Heart right ventricle (tissue), 16 donors: ENCODE results near the gene DOCK4. TPM values are rescaled to one million over a fixed set of nuclear protein-coding genes. Genes with fewer than 3 reads are reported as not detected.

Source experiments
- ATAC-seq, 8 donors: fragments of 200-7000 bp; cut with Tn5 transposase; one replicate each; pipeline ENCODE4 v1.9.1; 2020; ENCODE audit warnings: mild to moderate bottlenecking in 8 of 8, moderate library complexity in 8 of 8, moderate number of reproducible peaks in 1 of 8
- DNase-seq, 2 donors: peaks; one replicate each; pipeline ENCODE4 v3.0.0-alpha.2; 2020
- H3K27ac ChIP-seq, 10 donors: fragments of 200-600 bp; sonication (generic) in 2 of 10; one replicate each; pipeline versions ENCODE4 v1.5.0 to v1.8.0; 2020 to 2022; ENCODE audit warnings: mild to moderate bottlenecking in 3 of 10
- H3K27me3 ChIP-seq, 7 donors: fragments of 200-600 bp; one replicate each; pipeline ENCODE4 v1.8.0; 2021 to 2022; ENCODE audit warnings: mild to moderate bottlenecking in 2 of 7
- H3K36me3 ChIP-seq, 9 donors: fragments of 200-600 bp; sonication (generic) in 1 of 9; one replicate each; pipeline versions ENCODE4 v1.5.0 to v1.8.0; 2020 to 2022; ENCODE audit warnings: mild to moderate bottlenecking in 2 of 9
- H3K4me1 ChIP-seq, 9 donors: fragments of 200-600 bp; sonication (generic) in 1 of 9; one replicate each; pipeline versions ENCODE4 v1.5.0 to v1.8.0; 2020 to 2022; ENCODE audit warnings: mild to moderate bottlenecking in 4 of 9
- H3K4me3 ChIP-seq, 10 donors: fragments of 200-600 bp; sonication (generic) in 2 of 10; one replicate each; pipeline versions ENCODE4 v1.5.0 to v1.8.0; 2020 to 2022; ENCODE audit warnings: mild to moderate bottlenecking in 7 of 10, moderate library complexity in 2 of 10
- H3K9me3 ChIP-seq, 11 donors: fragments of 200-600 bp in 10 of 11; sonication (generic) in 2 of 11; one replicate each; pipeline versions ENCODE4 v1.5.0 to v1.8.0; 2013 to 2022; ENCODE audit warnings: mild to moderate bottlenecking in 2 of 11, control low read depth in 1 of 11, moderate library complexity in 1 of 11
- WGBS, 2 donors: extraction: QIAGEN DNeasy Blood & Tissue Kit; methylation state at CpG; one replicate each; pipeline ENCODE4 v1.1.7; 2013; ENCODE audit warnings: inconsistent platforms in 1 of 2; 5-methylcytosine and 5-hydroxymethylcytosine counted together
- intact Hi-C, 10 donors: fragments of 100-400 bp; cut with DNase I; formaldehyde crosslinking; loops; one replicate each; pipeline versions ENCODE4 v1.11.1 to v1.14.2; 2022
- polyA plus RNA-seq, 2 donors: library from polyadenylated mRNA; stranded (reverse); fragments of 200-250 nt; gene quantifications; one replicate each; pipeline ENCODE4 v1.2.3, GENCODE V29; 2013
- total RNA-seq, 10 donors: library from RNA; stranded (reverse); fragmentation: NEBNext Ultra II Directional in 3 of 10; extraction: Animal tissue kit (Norgen Biotek cat#: 25700) in 3 of 10; gene quantifications; one replicate each; pipeline versions ENCODE4 v1.2.1 to v1.2.4, GENCODE V29; 2021 to 2023
- TF ChIP-seq, protein P1 (sequence below), 9 donors: fragments of 200-600 bp; sonication (generic) in 2 of 9; IDR thresholded peaks; one replicate each; pipeline versions ENCODE4 v1.5.0 to v1.8.0; 2021 to 2022; ENCODE audit warnings: antibody characterized with exemption in 9 of 9, mild to moderate bottlenecking in 5 of 9, moderate library complexity in 1 of 9
- donor health status: Arrhythmogenic right ventricular cardiomyopathy.
- donor health status: ischemic (EF 13 %, LVEDD 7.1; RV severe dilation, severe dysfunction).
- donor health status: healthy with polysubstance abuse.
- donor health status: DM: no; HTN: yes; CAD: no.
- donor health status: DM: no; HTN: no; CAD: no.
- donor health status: ischemic (EF 25% LVEDD 6.9; RV normal size, moderate dysfunction).
- donor health status: ischemic (EF 25% LVEDD 5.7; RV mildly dilated, moderate dysfunction).
- donor health status: healthy.
- donor health status: DM: yes; HTN: yes; CAD: no.
- donor health status: Ischemic cardiomyopathy.
- donor health status: ischemic (EF 35%, LVEDD 5.7; RV mildly dilated, moderate dysfunction).
- donor health status: nonischemic (EF 11% LVEDD 7.7; RV severe dilation, severe dysfunction).
- donor health status: DM: yes; HTN: yes; CAD: no.
- donor health status: PGD.
- donor health status: ischemic (EF 29% LVEDD 5.4; RV normal size, mild dysfunction).
- donor health status: nonischemic (EF 23%, LVEDD 6.1; RV moderate dilation, normal function).

The DOCK4 gene
- total and polyA plus RNA-seq, 12 donors = 2.6 to 26.8 (median 14.7) TPM

- H3K4me3 ChIP-seq = no peak overlapping the region
- H3K4me1 ChIP-seq = peaks cover 0 to 18% (median 7%) of the 10 kb centered on the region in 9 donors
- WGBS, 2 donors = 75 to 80% methylated on average over 1 of the region's 1 CpG
- ATAC-seq (no peak), DNase-seq (no peak)
- H3K27ac ChIP-seq = peak overlapping the region in 2 of 10 donors; percentile 57 to 79
- H3K9me3 ChIP-seq = no peaks in the 10 kb centered on the region
- intact Hi-C loops = loop anchor here in 1 of 10 donors (10.0 kb wide), 1 partner anchor 177 kb away; no protein-coding TSS in a partner anchor
- no peaks in the 10 kb centered on the region for H3K27me3 ChIP-seq
- TF ChIP-seq, protein P1, sequence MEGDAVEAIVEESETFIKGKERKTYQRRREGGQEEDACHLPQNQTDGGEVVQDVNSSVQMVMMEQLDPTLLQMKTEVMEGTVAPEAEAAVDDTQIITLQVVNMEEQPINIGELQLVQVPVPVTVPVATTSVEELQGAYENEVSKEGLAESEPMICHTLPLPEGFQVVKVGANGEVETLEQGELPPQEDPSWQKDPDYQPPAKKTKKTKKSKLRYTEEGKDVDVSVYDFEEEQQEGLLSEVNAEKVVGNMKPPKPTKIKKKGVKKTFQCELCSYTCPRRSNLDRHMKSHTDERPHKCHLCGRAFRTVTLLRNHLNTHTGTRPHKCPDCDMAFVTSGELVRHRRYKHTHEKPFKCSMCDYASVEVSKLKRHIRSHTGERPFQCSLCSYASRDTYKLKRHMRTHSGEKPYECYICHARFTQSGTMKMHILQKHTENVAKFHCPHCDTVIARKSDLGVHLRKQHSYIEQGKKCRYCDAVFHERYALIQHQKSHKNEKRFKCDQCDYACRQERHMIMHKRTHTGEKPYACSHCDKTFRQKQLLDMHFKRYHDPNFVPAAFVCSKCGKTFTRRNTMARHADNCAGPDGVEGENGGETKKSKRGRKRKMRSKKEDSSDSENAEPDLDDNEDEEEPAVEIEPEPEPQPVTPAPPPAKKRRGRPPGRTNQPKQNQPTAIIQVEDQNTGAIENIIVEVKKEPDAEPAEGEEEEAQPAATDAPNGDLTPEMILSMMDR (IDR thresholded peaks at IDR 0.05) = no peak
- H3K36me3 ChIP-seq = peaks cover 0 to 41% (median 5%) of the 10 kb centered on the region in 9 donors
Observed at GRCh38 chr7:111931958-111932357, 274.2 kb downstream of the DOCK4 start.

GRCh38 chr7:111931016-111931517, 275.1 kb downstream of the DOCK4 start:
- intact Hi-C loops = loop anchor here in 1 of 10 donors (10.0 kb wide), 1 partner anchor 176 kb away; no protein-coding TSS in a partner anchor
- Histone ChIP-seq H3K4me3 (no peak overlapping the region), H3K27me3 (no peaks in the 10 kb centered on the region), H3K27ac (peak overlapping the region in 8 of 10 donors; percentile 3 to 79 (median 62)), H3K9me3 (no peaks in the 10 kb centered on the region), H3K4me1 (peaks cover 0 to 18% (median 7%) of the 10 kb centered on the region in 9 donors), H3K36me3 (peaks cover 0 to 33% (median 5%) of the 10 kb centered on the region in 9 donors)
- TF ChIP-seq, protein P1 (IDR thresholded peaks at IDR 0.05) = no peak
- WGBS, 2 donors = 66 to 81% methylated on average over 3 of the region's 3 CpGs
- ATAC-seq (peak in 7 of 8 donors; percentile 25 to 90 (median 70)), DNase-seq (no peak)

- no peak overlapping the region for H3K4me3 ChIP-seq
- no peaks in the 10 kb centered on the region for H3K9me3 ChIP-seq
- no peaks in the 10 kb centered on the region for H3K27me3 ChIP-seq
- ATAC-seq (no peak), DNase-seq (no peak)
- TF ChIP-seq, protein P1 (IDR thresholded peaks at IDR 0.05) = peak in 4 of 9 donors; percentile 13 to 28 (median 26)
- H3K27ac ChIP-seq = no peak overlapping the region
- intact Hi-C loops = loop anchor here in 1 of 10 donors (10.0 kb wide), 1 partner anchor 476 kb away; no protein-coding TSS in a partner anchor
- peaks cover 0 to 15% (median 0%) of the 10 kb centered on the region in 9 donors for H3K36me3 ChIP-seq
- H3K4me1 ChIP-seq = peaks cover 0 to 18% (median 7%) of the 10 kb centered on the region in 9 donors
Observed at GRCh38 chr7:111929264-111929663, 276.9 kb downstream of the DOCK4 start.

DNA sequence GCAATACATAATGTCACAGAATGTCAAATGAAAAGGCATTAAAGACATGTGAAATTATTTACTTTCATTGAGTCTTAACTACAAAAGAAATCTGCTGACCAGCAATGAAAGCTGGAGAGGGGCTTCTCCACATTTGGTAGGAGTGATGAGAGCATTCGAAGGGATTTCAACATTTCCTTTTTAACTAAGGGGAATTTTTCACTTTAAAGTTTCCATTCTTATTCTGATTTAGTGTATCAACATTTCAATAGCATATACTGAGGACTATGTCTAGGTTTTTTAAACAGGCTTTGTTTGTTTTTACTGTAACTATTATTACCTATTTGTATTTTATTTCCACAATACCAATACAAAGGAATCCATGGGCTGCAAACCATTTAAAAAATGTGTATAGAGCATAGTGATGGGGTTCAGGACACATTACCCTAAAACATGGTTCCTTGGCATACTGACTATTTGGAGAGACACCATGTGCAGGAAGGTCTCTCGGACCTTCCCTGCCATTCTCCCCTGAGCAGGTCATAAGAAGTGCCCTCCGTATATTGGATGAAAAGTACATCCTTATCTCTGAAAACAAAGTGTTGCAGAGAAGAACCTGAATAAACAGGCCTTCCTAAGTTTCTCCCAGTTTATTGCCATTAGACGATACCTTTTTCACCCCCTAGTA, 278.7 kb downstream of the DOCK4 start:
- Histone ChIP-seq H3K4me3 (no peak overlapping the region), H3K4me1 (peaks cover 0 to 18% (median 7%) of the 10 kb centered on the region in 9 donors), H3K27me3 (no peaks in the 10 kb centered on the region), H3K36me3 (peaks cover 0 to 9% (median 0%) of the 10 kb centered on the region in 9 donors), H3K9me3 (no peaks in the 10 kb centered on the region), H3K27ac (no peak overlapping the region)
- intact Hi-C loops = loop anchor here in 1 of 10 donors (10.0 kb wide), 1 partner anchor 477 kb away; no protein-coding TSS in a partner anchor
- WGBS, 2 donors = 82 to 92% methylated on average over 4 of the region's 4 CpGs
- DNase-seq (no peak), ATAC-seq (no peak)
- TF ChIP-seq, protein P1 (IDR thresholded peaks at IDR 0.05) = no peak
